Duodenal mucosa (tissue), 2 donors: Measurements from ENCODE around the gene RXYLT1.

ENCODE experiments used
- H3K27ac ChIP-seq: one replicate; pipeline ENCODE4 v1.7.0; 2013; ENCODE audit warnings: low read depth, low read length
- H3K27me3 ChIP-seq, 2 donors: one replicate each; pipeline ENCODE4 v1.7.0; 2013; ENCODE audit warnings: low read length in 2 of 2, control low read depth in 1 of 2; ENCODE audit not compliant: insufficient read depth in 2 of 2, control insufficient read depth in 1 of 2
- H3K36me3 ChIP-seq, 2 donors: one replicate each; pipeline ENCODE4 v1.7.0; 2013; ENCODE audit warnings: low read length in 2 of 2, control low read depth in 1 of 2; ENCODE audit not compliant: insufficient read depth in 2 of 2, control insufficient read depth in 1 of 2
- H3K4me1 ChIP-seq, 2 donors: one replicate each; pipeline ENCODE4 v1.7.0; 2013; ENCODE audit warnings: low read length in 2 of 2, control low read depth in 1 of 2; ENCODE audit not compliant: insufficient read depth in 2 of 2, control insufficient read depth in 1 of 2
- H3K4me3 ChIP-seq, 2 donors: one replicate each; pipeline ENCODE4 v1.7.0; 2013; ENCODE audit warnings: low read length in 2 of 2, low read depth in 1 of 2
- H3K9ac ChIP-seq, 2 donors: one replicate each; pipeline ENCODE4 v1.7.0; 2013; ENCODE audit warnings: low read length in 2 of 2, low read depth in 1 of 2
- H3K9me3 ChIP-seq, 2 donors: one replicate each; pipeline ENCODE4 v1.7.0; 2013; ENCODE audit warnings: low read length in 2 of 2, control low read depth in 1 of 2; ENCODE audit not compliant: control insufficient read depth in 1 of 2

RXYLT1 gene

DNA sequence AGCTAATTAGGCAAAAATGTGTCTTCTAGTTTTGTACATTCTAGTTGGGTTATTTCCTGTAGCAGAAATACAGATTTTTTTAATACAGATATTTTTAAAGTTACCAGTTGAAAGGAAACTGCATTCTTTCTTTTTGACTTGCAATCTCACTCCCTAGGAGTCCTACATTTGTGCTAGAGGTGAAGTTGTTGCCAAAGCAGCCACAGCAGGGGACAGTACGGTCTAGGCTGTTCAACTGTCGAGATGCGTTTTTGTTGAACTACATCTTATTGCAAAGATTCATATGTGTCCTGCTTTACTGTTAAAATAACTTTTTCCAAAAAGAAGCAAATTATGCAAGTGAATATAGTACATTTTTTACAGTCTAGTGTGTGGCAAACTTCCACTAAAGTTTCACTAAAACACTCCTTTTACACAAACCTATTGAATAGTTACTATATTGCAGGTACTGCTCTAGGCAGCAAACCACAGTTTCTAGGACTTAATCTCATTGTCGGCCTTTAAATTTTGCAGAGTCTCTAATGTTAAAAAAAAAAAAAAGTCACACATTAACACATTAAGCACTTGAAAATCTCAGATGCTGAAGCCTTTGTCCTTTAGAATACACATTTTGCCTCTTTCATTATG is 34.5 kb downstream of the RXYLT1 start:
- H3K9me3 ChIP-seq = no peaks in the 10 kb centered on the region
- H3K27me3 ChIP-seq = no peaks in the 10 kb centered on the region
- no peaks in the 10 kb centered on the region for H3K4me1 ChIP-seq
- H3K36me3 ChIP-seq = no peaks in the 10 kb centered on the region
- no peak overlapping the region for H3K4me3 ChIP-seq
- H3K27ac ChIP-seq = no peak overlapping the region
- H3K9ac ChIP-seq = no peak overlapping the region

GRCh38 chr12:63815482-63815852 is 35.8 kb downstream of the RXYLT1 start:
- Histone ChIP-seq H3K9ac (no peak overlapping the region), H3K9me3 (no peaks in the 10 kb centered on the region), H3K27ac (no peak overlapping the region), H3K4me1 (no peaks in the 10 kb centered on the region), H3K4me3 (no peak overlapping the region), H3K27me3 (no peaks in the 10 kb centered on the region), H3K36me3 (no peaks in the 10 kb centered on the region)

- Histone ChIP-seq H3K9me3 (no peaks in the 10 kb centered on the region), H3K36me3 (no peaks in the 10 kb centered on the region), H3K4me1 (no peaks in the 10 kb centered on the region), H3K27me3 (no peaks in the 10 kb centered on the region), H3K9ac (no peak overlapping the region), H3K4me3 (no peak overlapping the region), H3K27ac (no peak overlapping the region)
Measured at GRCh38 chr12:63816031-63816430, 36.3 kb downstream of the RXYLT1 start.

DNA sequence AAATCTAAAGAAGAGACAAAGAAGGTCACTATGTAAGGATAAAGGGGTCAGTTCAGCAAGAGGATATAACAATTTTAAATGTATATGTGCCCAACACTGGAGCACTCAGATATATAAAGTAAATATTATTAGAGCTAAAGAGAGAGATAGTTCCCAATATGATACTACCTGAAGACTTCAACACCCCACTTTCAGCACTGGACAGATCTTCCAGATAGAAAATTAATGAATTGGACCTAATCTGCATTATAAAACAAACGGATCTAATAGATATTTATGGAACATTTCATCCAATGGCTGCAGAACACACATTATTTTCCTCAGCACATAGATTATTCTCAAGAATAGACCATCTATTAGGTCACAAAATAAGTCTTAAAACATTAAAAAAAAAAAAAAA is 40.7 kb downstream of the RXYLT1 start:
- Histone ChIP-seq H3K4me1 (no peaks in the 10 kb centered on the region), H3K9me3 (no peaks in the 10 kb centered on the region), H3K27me3 (no peaks in the 10 kb centered on the region)

DNA sequence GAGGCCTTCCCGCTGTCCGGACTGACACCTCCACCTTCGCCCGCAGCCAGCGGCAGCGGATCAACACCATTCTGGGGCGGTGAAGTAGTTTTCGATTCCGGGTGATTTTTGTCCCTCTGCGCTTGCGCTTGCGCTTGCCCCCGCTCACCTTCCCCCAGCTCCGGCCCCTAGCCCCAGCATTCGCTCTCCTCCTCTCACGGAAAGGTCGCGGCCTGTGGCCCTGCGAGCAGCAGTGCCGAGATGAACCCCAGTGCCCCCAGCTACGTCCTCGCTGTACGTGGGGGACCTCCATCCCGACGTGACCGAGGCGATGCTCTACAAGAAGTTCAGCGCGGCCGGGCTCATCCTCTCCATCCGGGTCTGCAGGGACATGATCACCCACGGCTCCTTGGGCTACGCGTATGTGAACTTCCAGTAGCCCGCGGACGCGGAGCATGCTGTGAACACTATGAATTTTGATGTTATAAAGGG is 42.1 kb downstream of the RXYLT1 start:
- Histone ChIP-seq H3K27ac (no peak overlapping the region), H3K9me3 (no peaks in the 10 kb centered on the region), H3K4me1 (no peaks in the 10 kb centered on the region), H3K27me3 (no peaks in the 10 kb centered on the region), H3K36me3 (no peaks in the 10 kb centered on the region), H3K9ac (no peak overlapping the region), H3K4me3 (peak overlapping the region; percentile 40 to 44)

More for the DNA sequence above, 40.7 kb downstream of the RXYLT1 start:
- Histone ChIP-seq H3K36me3 (no peaks in the 10 kb centered on the region), H3K9ac (no peak overlapping the region), H3K27ac (no peak overlapping the region), H3K4me3 (no peak overlapping the region)

DNA sequence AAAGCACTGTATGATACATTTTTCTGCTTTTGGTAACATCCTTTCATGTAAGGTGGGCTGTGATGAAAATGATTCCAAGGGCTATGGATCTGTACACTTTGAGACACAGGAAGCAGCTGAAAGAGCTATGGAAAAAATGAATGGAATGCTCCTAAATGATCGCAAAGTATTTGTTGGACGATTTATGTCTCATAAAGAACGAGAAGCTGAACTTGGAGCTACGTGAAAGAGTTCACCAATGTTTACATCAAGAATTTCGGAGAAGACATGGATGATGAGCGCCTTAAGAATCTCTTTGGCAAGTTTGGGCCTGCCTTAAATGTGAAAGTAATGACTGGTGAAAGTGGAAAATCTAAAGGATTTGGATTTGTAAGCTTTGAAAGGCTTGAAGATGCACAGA is 42.6 kb downstream of the RXYLT1 start:
- Histone ChIP-seq H3K4me3 (peak overlapping the region; percentile 40 to 44), H3K27ac (no peak overlapping the region)

GRCh38 chr12:63823040-63823439 is 43.3 kb downstream of the RXYLT1 start:
- H3K4me3 ChIP-seq = no peak overlapping the region
- no peak overlapping the region for H3K27ac ChIP-seq
- H3K9ac ChIP-seq = no peak overlapping the region
- no peaks in the 10 kb centered on the region for H3K27me3 ChIP-seq
- H3K9me3 ChIP-seq = no peaks in the 10 kb centered on the region
- no peaks in the 10 kb centered on the region for H3K4me1 ChIP-seq
- H3K36me3 ChIP-seq = no peaks in the 10 kb centered on the region

More for the DNA sequence above, 42.6 kb downstream of the RXYLT1 start:
- no peaks in the 10 kb centered on the region for H3K36me3 ChIP-seq
- no peaks in the 10 kb centered on the region for H3K4me1 ChIP-seq
- no peaks in the 10 kb centered on the region for H3K27me3 ChIP-seq
- no peaks in the 10 kb centered on the region for H3K9me3 ChIP-seq
- no peak overlapping the region for H3K9ac ChIP-seq

- Histone ChIP-seq H3K27ac (no peak overlapping the region), H3K9me3 (peaks cover 0 to 5% of the 10 kb centered on the region in 2 donors), H3K4me1 (no peaks in the 10 kb centered on the region), H3K36me3 (no peaks in the 10 kb centered on the region), H3K27me3 (no peaks in the 10 kb centered on the region), H3K4me3 (no peak overlapping the region), H3K9ac (no peak overlapping the region)
Measured at GRCh38 chr12:63826006-63826585, 46.4 kb downstream of the RXYLT1 start.

DNA sequence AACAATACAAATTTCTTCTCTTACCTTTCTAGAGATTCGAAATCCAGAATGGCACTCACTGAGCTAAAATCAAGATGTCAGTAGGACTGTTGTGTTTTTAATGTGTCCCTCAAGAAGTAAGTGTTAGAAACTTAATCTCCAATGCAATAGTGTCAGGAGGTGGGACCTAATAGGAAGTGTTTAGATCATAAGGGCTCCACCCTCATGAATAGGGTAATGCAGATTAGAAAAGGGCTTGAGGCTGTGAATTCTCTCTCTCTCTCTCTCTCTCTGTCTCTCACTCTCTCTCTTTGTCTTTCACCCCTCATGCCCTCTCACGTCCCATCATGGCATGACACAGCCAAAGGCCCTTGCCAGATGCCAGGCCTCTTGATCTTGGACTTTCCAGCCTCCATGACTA is 49.2 kb downstream of the RXYLT1 start:
- Histone ChIP-seq H3K4me1 (no peaks in the 10 kb centered on the region), H3K36me3 (no peaks in the 10 kb centered on the region), H3K9ac (no peak overlapping the region), H3K4me3 (no peak overlapping the region), H3K9me3 (peaks cover 0 to 5% of the 10 kb centered on the region in 2 donors), H3K27ac (no peak overlapping the region), H3K27me3 (no peaks in the 10 kb centered on the region)

- H3K36me3 ChIP-seq = no peaks in the 10 kb centered on the region
- H3K27ac ChIP-seq = no peak overlapping the region
- H3K27me3 ChIP-seq = no peaks in the 10 kb centered on the region
- H3K9ac ChIP-seq = no peak overlapping the region
- no peaks in the 10 kb centered on the region for H3K9me3 ChIP-seq
- no peaks in the 10 kb centered on the region for H3K4me1 ChIP-seq
- no peak overlapping the region for H3K4me3 ChIP-seq
Measured at GRCh38 chr12:63836046-63836445, 56.3 kb downstream of the RXYLT1 start.
